Measurements from ENCODE around the gene RALGPS1. TPM values are rescaled to one million over a fixed set of nuclear protein-coding genes. Genes with fewer than 3 reads are reported as not detected.

RALGPS1 gene
- total and polyA plus RNA-seq, 2 of the 13 experiments (the other 11 are each of a cell fraction or from before 2014, with no cell fraction given), result 3.7 to 6.5 TPM

- no peak for TF ChIP-seq ZNF276 (CRISPR knock-in tag; IDR thresholded peaks at IDR 0.05; ENCODE audit: low read depth)
- TF ChIP-seq ZNF597 (CRISPR knock-in tag; IDR thresholded peaks at IDR 0.05), result no peak
- no peak for TF ChIP-seq ZNF761 (CRISPR knock-in tag; conservative IDR thresholded peaks at IDR 0.05)
- TF ChIP-seq NFKBIZ (CRISPR knock-in tag; IDR thresholded peaks at IDR 0.05), result no peak
- no peak for TF ChIP-seq ZNF740 (CRISPR knock-in tag; IDR thresholded peaks at IDR 0.05)
- TF ChIP-seq HNRNPUL1 (IDR thresholded peaks at IDR 0.05; ENCODE audit: low read depth, low read length), result no peak
- TF ChIP-seq ZBTB14 (CRISPR knock-in tag; IDR thresholded peaks at IDR 0.05), result no peak
- TF ChIP-seq ZNF709 (CRISPR knock-in tag; IDR thresholded peaks at IDR 0.05), result no peak
- TF ChIP-seq KMT2A (CRISPR knock-in tag; IDR thresholded peaks at IDR 0.05), result no peak
- TF ChIP-seq ZNF30 (CRISPR knock-in tag; IDR thresholded peaks at IDR 0.05), result no peak
- no peak for TF ChIP-seq GATAD1 (CRISPR knock-in tag; IDR thresholded peaks at IDR 0.05)
- no peak for TF ChIP-seq ZBTB38 (CRISPR knock-in tag; IDR thresholded peaks at IDR 0.05)
Measured at GRCh38 chr9:126942399-126942798, 27.8 kb downstream of the RALGPS1 start (continued).

Measured in HepG2 (cell line).